K562 (cell line): ENCODE measurements around the gene IKZF3. TPM values are rescaled to one million over a fixed set of nuclear protein-coding genes. Genes with fewer than 3 reads are reported as not detected.

ENCODE experiments used
- CBFA2T2 ChIP-seq: fragments of 450-650 bp; conservative IDR thresholded peaks from 2 replicates; pipeline ENCODE4 v1.6.1; 2017; ENCODE audit warnings: mild to moderate bottlenecking
- HDAC2 ChIP-seq: fragments of 450-650 bp; IDR thresholded peaks from 2 replicates; pipeline ENCODE4 v1.6.1; 2016; ENCODE audit warnings: mild to moderate bottlenecking
- MBD1 ChIP-seq: fragments of 250-450 bp; sonication (Bioruptor Pico); IDR thresholded peaks from 2 replicates; pipeline ENCODE4 v1.8.0; 2022; ENCODE audit warnings: inconsistent platforms
- RBM17 ChIP-seq: fragments of 200-400 bp; formaldehyde crosslinking; IDR thresholded peaks from 2 replicates; pipeline ENCODE4 v1.6.1; 2017; ENCODE audit warnings: low read depth, mild to moderate bottlenecking, low read length, borderline replicate concordance
- SMARCC2 ChIP-seq: fragments of 450-650 bp; IDR thresholded peaks from 2 replicates; pipeline ENCODE4 v1.6.1; 2017; ENCODE audit warnings: antibody characterized with exemption, moderate library complexity, mild to moderate bottlenecking, low read depth
- TCFL5 ChIP-seq: fragments of 250-450 bp; sonication (Bioruptor Pico); conservative IDR thresholded peaks from 2 replicates; pipeline ENCODE4 v1.6.1; 2021; ENCODE audit warnings: mild to moderate bottlenecking, moderate library complexity, matching md5 sums
- TFE3 ChIP-seq: fragments of 450-650 bp; formaldehyde crosslinking; IDR thresholded peaks from 2 replicates; pipeline ENCODE4 v1.4.0; 2020; ENCODE audit warnings: mild to moderate bottlenecking, mixed read lengths
- USF1 ChIP-seq: sonication (generic); formaldehyde crosslinking; IDR thresholded peaks from 2 replicates; pipeline ENCODE4 v1.9.0; 2022; ENCODE audit warnings: mild to moderate bottlenecking, missing genetic modification reagents
- ZNF449 ChIP-seq: fragments of 250-450 bp; sonication (Bioruptor Pico); IDR thresholded peaks from 2 replicates; pipeline ENCODE4 v1.8.0; 2022; ENCODE audit warnings: moderate library complexity, mild to moderate bottlenecking, inconsistent platforms
- ZNF507 ChIP-seq: conservative IDR thresholded peaks from 2 replicates; pipeline ENCODE4 v1.6.1; 2017; ENCODE audit warnings: missing genetic modification characterization, missing compliant biosample characterization
- polyA plus RNA-seq, 8 experiments: library from polyadenylated mRNA; depleted of rRNA in 4 of 8; stranded (reverse) in 5 of 8; unstranded in 3 of 8; fragments of >200 nt; fragmentation: Nextera tagmentation in 2 of 8; fragmentation: Illumina TruSeq in 1 of 8; extraction: Ambion mirVana in 2 of 8; extraction: Trizol in 1 of 8; gene quantifications; 2 replicates each; pipeline versions ENCODE4 v1.2.1 to v1.2.3, GENCODE V29; 2011 to 2014; ENCODE audit warnings: inconsistent platforms in 1 of 8, missing spikeins in 1 of 8
- total RNA-seq, 7 experiments: library from RNA; depleted of rRNA in 6 of 7; stranded (reverse); fragments of >200 nt in 6 of 7; fragmentation: Illumina TruSeq in 2 of 7; extraction: Trizol in 2 of 7; gene quantifications; 2 replicates each; pipeline versions ENCODE4 v1.2.1 to v1.2.3, GENCODE V29; 2011 to 2021; ENCODE audit warnings: low replicate concordance in 1 of 7
- TF ChIP-seq, protein P1 (sequence below), 2 experiments: IDR thresholded peaks; 2 replicates each; pipeline ENCODE4 v1.6.1; 2012; ENCODE audit warnings: improper control_type of control experiment in 2 of 2, low read depth in 2 of 2, low read length in 2 of 2, borderline replicate concordance in 1 of 2
- TF ChIP-seq, protein P2 (sequence below): fragments of 450-650 bp; formaldehyde crosslinking; IDR thresholded peaks from 2 replicates; pipeline ENCODE4 v1.4.0; 2020; ENCODE audit warnings: mild to moderate bottlenecking

The IKZF3 gene
- total and polyA plus RNA-seq, 9 of the 15 experiments (the other 6 are each of a cell fraction or from before 2014, with no cell fraction given) = 0.06 to 1.6 (median 0.62) TPM

DNA sequence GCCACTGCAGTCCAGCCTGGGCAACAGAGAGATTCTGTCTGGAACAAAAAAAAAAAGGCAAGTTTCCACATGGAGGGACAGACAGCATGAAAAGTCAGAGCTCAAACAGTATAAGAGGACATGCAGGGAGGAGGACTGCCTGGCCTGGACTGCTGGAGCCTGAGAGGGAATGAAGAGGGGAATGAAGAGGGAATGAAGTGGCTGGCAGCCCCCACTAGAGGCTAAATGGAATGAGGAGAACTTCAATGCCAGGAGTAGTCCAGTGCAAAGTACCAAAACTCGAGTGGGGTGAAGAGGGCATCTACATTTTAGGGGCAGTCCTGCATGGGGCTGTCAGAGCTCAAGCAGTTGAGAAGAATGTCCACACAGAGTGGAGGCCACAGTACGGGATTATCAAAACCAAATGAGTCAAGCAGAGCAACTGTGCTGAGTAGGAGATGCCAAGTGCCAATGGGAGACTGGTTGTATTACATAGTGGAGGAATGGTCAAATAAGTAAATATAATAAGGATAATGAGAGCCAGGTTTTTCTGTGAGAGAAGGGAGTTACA lies 22.9 kb downstream of the IKZF3 start (continued):
- TF ChIP-seq HDAC2 (no peak), TFE3 (CRISPR knock-in tag) (no peak), RBM17 (no peak), USF1 (CRISPR knock-in tag) (no peak), ZNF449 (no peak), SMARCC2 (no peak), MBD1 (no peak), CBFA2T2 (no peak), ZNF507 (no peak), TCFL5 (CRISPR knock-in tag) (no peak)
- TF ChIP-seq, protein P1, sequence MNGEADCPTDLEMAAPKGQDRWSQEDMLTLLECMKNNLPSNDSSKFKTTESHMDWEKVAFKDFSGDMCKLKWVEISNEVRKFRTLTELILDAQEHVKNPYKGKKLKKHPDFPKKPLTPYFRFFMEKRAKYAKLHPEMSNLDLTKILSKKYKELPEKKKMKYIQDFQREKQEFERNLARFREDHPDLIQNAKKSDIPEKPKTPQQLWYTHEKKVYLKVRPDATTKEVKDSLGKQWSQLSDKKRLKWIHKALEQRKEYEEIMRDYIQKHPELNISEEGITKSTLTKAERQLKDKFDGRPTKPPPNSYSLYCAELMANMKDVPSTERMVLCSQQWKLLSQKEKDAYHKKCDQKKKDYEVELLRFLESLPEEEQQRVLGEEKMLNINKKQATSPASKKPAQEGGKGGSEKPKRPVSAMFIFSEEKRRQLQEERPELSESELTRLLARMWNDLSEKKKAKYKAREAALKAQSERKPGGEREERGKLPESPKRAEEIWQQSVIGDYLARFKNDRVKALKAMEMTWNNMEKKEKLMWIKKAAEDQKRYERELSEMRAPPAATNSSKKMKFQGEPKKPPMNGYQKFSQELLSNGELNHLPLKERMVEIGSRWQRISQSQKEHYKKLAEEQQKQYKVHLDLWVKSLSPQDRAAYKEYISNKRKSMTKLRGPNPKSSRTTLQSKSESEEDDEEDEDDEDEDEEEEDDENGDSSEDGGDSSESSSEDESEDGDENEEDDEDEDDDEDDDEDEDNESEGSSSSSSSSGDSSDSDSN (IDR thresholded peaks at IDR 0.05; ENCODE audit: borderline replicate concordance in 1 of 2, low read depth in 2 of 2, low read length in 2 of 2) = no peak
- TF ChIP-seq, protein P2, sequence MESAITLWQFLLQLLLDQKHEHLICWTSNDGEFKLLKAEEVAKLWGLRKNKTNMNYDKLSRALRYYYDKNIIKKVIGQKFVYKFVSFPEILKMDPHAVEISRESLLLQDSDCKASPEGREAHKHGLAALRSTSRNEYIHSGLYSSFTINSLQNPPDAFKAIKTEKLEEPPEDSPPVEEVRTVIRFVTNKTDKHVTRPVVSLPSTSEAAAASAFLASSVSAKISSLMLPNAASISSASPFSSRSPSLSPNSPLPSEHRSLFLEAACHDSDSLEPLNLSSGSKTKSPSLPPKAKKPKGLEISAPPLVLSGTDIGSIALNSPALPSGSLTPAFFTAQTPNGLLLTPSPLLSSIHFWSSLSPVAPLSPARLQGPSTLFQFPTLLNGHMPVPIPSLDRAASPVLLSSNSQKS (CRISPR knock-in tag) = no peak
